ENCODE data around the gene MROH9.

- TF ChIP-seq FOXP2 (optimal IDR thresholded peaks at IDR 0.05; ENCODE audit: control extremely low read depth, extremely low read length, insufficient read depth) (no peak), EZH2 (IDR thresholded peaks at IDR 0.05) (no peak), POLR2AphosphoS5 (IDR thresholded peaks at IDR 0.05; ENCODE audit: borderline replicate concordance, low read depth, low read length) (no peak)
These were observed at the start of gene MROH9 for GRCh38 chr1:170935231-170935630.

Measured in SK-N-MC (cell line).